T-helper 2 cell treated with Interferon-gamma antibody and Interleukin-4, amounts not matched to agents 100 ng/mL and 5 ng/mL, for 36 hours (primary cell): ENCODE measurements around the gene TNFRSF14. TPM values are rescaled to one million over a fixed set of nuclear protein-coding genes. Genes with fewer than 3 reads are reported as not detected.

Experiments used
- intact Hi-C: fragments of 100-400 bp; cut with micrococcal nuclease; formaldehyde crosslinking; loops from one replicate; pipeline ENCODE4 v1.15.1; 2023
- total RNA-seq: library from RNA; stranded (reverse); gene quantifications from 2 replicates; pipeline ENCODE4 v1.2.3, GENCODE V29; 2022

The TNFRSF14 gene
- total RNA-seq, 1 donor from 2014 or later: 158 TPM

DNA sequence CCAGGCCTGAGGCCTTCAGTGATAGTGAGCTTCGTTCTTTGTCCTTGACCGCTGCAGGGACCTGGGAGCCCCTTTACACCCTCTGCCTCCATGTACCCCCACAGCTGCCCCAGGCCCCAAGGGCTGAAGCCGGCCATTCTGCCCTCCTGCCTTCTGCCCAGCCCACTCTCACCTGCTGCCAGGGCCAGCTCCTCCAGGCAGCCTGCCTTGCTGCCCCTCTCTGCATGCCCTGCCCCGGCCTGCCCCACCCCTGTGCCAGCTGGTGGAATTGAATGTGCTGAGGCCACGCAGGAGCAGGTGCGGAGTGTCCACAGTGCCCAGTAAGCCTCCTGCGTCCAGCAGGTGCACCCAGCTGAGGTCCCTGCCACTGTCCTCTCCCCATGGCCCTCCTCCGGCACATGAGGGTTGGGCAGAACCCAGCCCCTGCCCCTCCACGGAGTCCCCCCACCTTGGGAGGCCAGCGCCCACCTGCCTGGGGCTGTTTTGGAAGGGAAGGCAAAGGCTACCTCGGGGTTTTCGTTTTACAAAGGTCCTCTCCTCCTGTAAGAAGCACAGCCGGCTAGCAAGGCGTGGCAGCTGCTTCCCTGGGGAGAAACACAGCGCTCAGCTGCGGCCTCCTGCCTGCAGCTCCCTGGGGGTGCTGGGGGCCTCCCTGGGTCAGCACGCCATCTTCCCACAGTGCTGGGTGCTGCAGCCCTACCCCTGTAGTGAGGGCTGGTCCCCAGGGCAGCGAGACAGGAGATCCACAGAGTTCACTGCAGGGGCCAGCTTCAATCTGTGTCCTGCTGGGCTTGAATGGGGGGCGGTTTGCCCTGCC, 55.7 kb downstream of the TNFRSF14 start:
- intact Hi-C loops: no loop called here

DNA sequence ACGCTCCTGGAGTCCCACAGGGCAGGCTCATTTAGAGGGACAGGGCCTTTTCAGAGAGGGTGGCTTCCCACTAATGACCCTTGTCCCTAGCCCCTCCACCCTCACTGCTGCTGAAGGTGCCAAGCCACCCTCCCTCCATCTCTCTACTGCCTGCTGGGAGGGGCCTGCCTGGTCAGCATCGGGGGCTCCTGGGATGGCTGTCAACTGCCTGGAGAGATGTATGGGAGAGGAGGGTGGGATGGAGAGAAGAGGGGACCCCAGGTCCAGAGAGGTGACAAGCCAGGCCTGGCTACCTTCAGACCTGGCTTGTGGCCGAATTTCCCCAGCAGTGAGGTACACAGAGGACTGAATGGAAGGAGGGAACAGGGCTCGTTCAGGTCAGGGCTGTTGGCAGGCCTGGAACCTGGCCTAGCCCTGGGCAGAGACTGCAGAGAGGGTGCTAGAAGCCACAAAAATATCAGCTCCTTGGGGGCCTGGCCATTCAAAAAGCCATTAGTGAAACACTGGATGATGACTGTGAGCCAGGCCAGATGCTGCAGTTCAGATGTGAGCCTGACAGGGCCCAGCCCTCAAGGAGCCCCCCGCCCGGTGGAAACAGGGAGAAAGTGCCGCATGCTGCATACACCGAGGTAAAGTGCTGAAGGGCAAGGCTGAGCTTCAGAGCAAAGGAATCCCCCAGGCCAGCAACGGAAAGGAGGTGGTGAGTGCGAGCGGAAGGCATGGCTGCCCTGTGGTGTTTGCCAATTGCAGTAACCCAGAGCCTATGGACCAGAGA, 56.6 kb downstream of the TNFRSF14 start:
- intact Hi-C loops: no loop called here

Other genes starting within 250 kb of the TNFRSF14 start
- 7.6 and 9.1 TPM in 2 replicates for gene MORN1, start 164.8 kb upstream of the TNFRSF14 start, total RNA-seq
- gene RER1, start 164.5 kb upstream of the TNFRSF14 start, total RNA-seq: 141 and 146 TPM in 2 replicates
- 12.6 and 13.0 TPM in 2 replicates for gene PEX10, start 143.8 kb upstream of the TNFRSF14 start, total RNA-seq
- gene PLCH2, start 80.1 kb upstream of the TNFRSF14 start, total RNA-seq: 7.3 and 8.0 TPM in 2 replicates
- 61.2 and 68.1 TPM in 2 replicates for gene PANK4, start 29.8 kb upstream of the TNFRSF14 start, total RNA-seq
- gene HES5, start 26.1 kb upstream of the TNFRSF14 start, total RNA-seq: not detected in 2 replicates
- 22.5 and 23.5 TPM in 2 replicates for gene PRXL2B, start 30.4 kb downstream of the TNFRSF14 start, total RNA-seq
- gene MMEL1, start 76.6 kb downstream of the TNFRSF14 start, total RNA-seq: 0.95 and 1.2 TPM in 2 replicates
- 1.3 and 1.7 TPM in 2 replicates for gene TTC34, start 245.3 kb downstream of the TNFRSF14 start, total RNA-seq